Breast epithelium (tissue), 3 donors: Measurements from ENCODE around the gene MARVELD2.

Experiments
- CTCF ChIP-seq, 3 donors: fragments of 450-650 bp; IDR thresholded peaks; one replicate each; pipeline ENCODE4 v1.5.1; 2016 to 2017; ENCODE audit warnings: antibody characterized with exemption in 3 of 3, mild to moderate bottlenecking in 3 of 3, moderate library complexity in 3 of 3
- POLR2A ChIP-seq: fragments of 450-650 bp; IDR thresholded peaks from one replicate; pipeline ENCODE4 v1.6.1; 2016; ENCODE audit warnings: antibody characterized with exemption, mild to moderate bottlenecking, moderate library complexity

- TF ChIP-seq POLR2A (no peak), CTCF (IDR thresholded peaks at IDR 0.05) (no peak)
These were observed 74.3 kb downstream of the MARVELD2 start for GRCh38 chr5:69489246-69489645.
